SK-N-SH treated with all-trans-retinoic acid at 6 μM for 48 hours (cell line): ENCODE results near the gene SPC25.

Source experiments
- ARNTL ChIP-seq: fragments of 450-650 bp; formaldehyde crosslinking; IDR thresholded peaks from 2 replicates; pipeline ENCODE4 v1.5.0; 2020; ENCODE audit warnings: low read depth, mild to moderate bottlenecking, moderate library complexity, borderline replicate concordance
- CSDC2 ChIP-seq: fragments of 250-450 bp; sonication (Bioruptor Pico); IDR thresholded peaks from 2 replicates; pipeline ENCODE4 v1.5.0; 2020; ENCODE audit warnings: mild to moderate bottlenecking, moderate library complexity
- CSRNP3 ChIP-seq: fragments of 250-450 bp; sonication (Bioruptor Pico); IDR thresholded peaks from 2 replicates; pipeline ENCODE4 v1.5.1; 2021; ENCODE audit warnings: mild to moderate bottlenecking, moderate library complexity
- ESRRG ChIP-seq: fragments of 250-450 bp; sonication (Bioruptor Pico); IDR thresholded peaks from 2 replicates; pipeline ENCODE4 v1.6.1; 2021; ENCODE audit warnings: mild to moderate bottlenecking
- GLIS3 ChIP-seq: fragments of 250-450 bp; sonication (Bioruptor Pico); IDR thresholded peaks from 2 replicates; pipeline ENCODE4 v1.5.0; 2020; ENCODE audit warnings: mild to moderate bottlenecking, moderate library complexity
- OSR1 ChIP-seq: fragments of 250-450 bp; sonication (Bioruptor Pico); IDR thresholded peaks from 2 replicates; pipeline ENCODE4 v1.8.0; 2022; ENCODE audit warnings: moderate library complexity, mild to moderate bottlenecking, inconsistent platforms
- PATZ1 ChIP-seq: fragments of 250-450 bp; sonication (Bioruptor Pico); IDR thresholded peaks from 2 replicates; pipeline ENCODE4 v1.8.0; 2020; ENCODE audit warnings: mild to moderate bottlenecking, moderate library complexity, borderline replicate concordance
- POU6F1 ChIP-seq: fragments of 250-450 bp; sonication (Bioruptor Pico); IDR thresholded peaks from 2 replicates; pipeline ENCODE4 v1.8.0; 2021; ENCODE audit warnings: low read depth, mild to moderate bottlenecking, moderate library complexity, borderline replicate concordance
- RARB ChIP-seq: fragments of 250-450 bp; sonication (Bioruptor Pico); IDR thresholded peaks from 2 replicates; pipeline ENCODE4 v1.8.0; 2021; ENCODE audit warnings: mild to moderate bottlenecking, moderate library complexity
- TOX ChIP-seq: fragments of 250-450 bp; sonication (Bioruptor Pico); IDR thresholded peaks from 2 replicates; pipeline ENCODE4 v1.8.0; 2021; ENCODE audit warnings: mild to moderate bottlenecking, moderate library complexity, borderline replicate concordance
- TSHZ2 ChIP-seq: fragments of 250-450 bp; sonication (Bioruptor Pico); IDR thresholded peaks from 2 replicates; pipeline ENCODE4 v1.5.0; 2020; ENCODE audit warnings: mild to moderate bottlenecking, moderate library complexity
- ZC3H10 ChIP-seq: fragments of 250-450 bp; sonication (Bioruptor Pico); IDR thresholded peaks from 2 replicates; pipeline ENCODE4 v1.5.1; 2021; ENCODE audit warnings: mild to moderate bottlenecking, moderate library complexity
- ZFP30 ChIP-seq: fragments of 450-650 bp; formaldehyde crosslinking; IDR thresholded peaks from 2 replicates; pipeline ENCODE4 v1.5.0; 2022; ENCODE audit warnings: mild to moderate bottlenecking, moderate library complexity
- ZNF8 ChIP-seq: fragments of 450-650 bp; formaldehyde crosslinking; IDR thresholded peaks from 2 replicates; pipeline ENCODE4 v1.5.0; 2020; ENCODE audit warnings: mild to moderate bottlenecking, moderate library complexity

- no peak for TF ChIP-seq PATZ1 (CRISPR knock-in tag)
- TF ChIP-seq ZFP30 (CRISPR knock-in tag): no peak
- no peak for TF ChIP-seq TOX
- no peak for TF ChIP-seq RARB (CRISPR knock-in tag)
- no peak for TF ChIP-seq ZNF8 (CRISPR knock-in tag)
- TF ChIP-seq ARNTL (CRISPR knock-in tag): no peak
- TF ChIP-seq TSHZ2 (CRISPR knock-in tag): no peak
- TF ChIP-seq ZC3H10 (CRISPR knock-in tag): no peak
- no peak for TF ChIP-seq OSR1 (CRISPR knock-in tag)
- no peak for TF ChIP-seq POU6F1 (CRISPR knock-in tag)
- TF ChIP-seq ESRRG (CRISPR knock-in tag): no peak
- no peak for TF ChIP-seq GLIS3 (CRISPR knock-in tag)
- TF ChIP-seq CSDC2 (CRISPR knock-in tag): no peak
- no peak for TF ChIP-seq CSRNP3
Measured at GRCh38 chr2:168835969-168836368, 54.3 kb downstream of the SPC25 start.
